GM12891 (cell line): ENCODE results near the gene OLA1.

Experiments used
- PAX5 ChIP-seq: IDR thresholded peaks from 2 replicates; pipeline ENCODE4 v1.6.1; 2011; ENCODE audit warnings: low read length, moderate library complexity, mild to moderate bottlenecking; ENCODE audit not compliant: insufficient read depth, severe bottlenecking
- POLR2A ChIP-seq: IDR thresholded peaks from 2 replicates; pipeline ENCODE4 v1.6.1; 2011; ENCODE audit warnings: low read depth, low read length, control low read depth
- POLR2AphosphoS5 ChIP-seq: IDR thresholded peaks from 2 replicates; pipeline ENCODE4 v1.6.1; 2011; ENCODE audit warnings: low read depth, low read length, control low read depth
- POU2F2 ChIP-seq: IDR thresholded peaks from 2 replicates; pipeline ENCODE4 v1.6.1; 2011; ENCODE audit warnings: low read depth, mild to moderate bottlenecking, control low read depth, low read length, moderate library complexity
- SPI1 ChIP-seq: IDR thresholded peaks from 2 replicates; pipeline ENCODE4 v1.6.1; 2011; ENCODE audit warnings: low read depth, low read length, control low read depth
- TAF1 ChIP-seq: IDR thresholded peaks from 2 replicates; pipeline ENCODE4 v1.6.1; 2011; ENCODE audit warnings: low read depth, low read length, control low read depth

GRCh38 chr2:174181368-174181767 lies 67.0 kb downstream of the OLA1 start:
- TF ChIP-seq POLR2A (no peak), PAX5 (no peak), POLR2AphosphoS5 (no peak), TAF1 (no peak), POU2F2 (no peak), SPI1 (no peak)
